CD1c-positive myeloid dendritic cell (primary cell): ENCODE results near the gene ERCC6L2.

Experiments used
- DNase-seq: peaks from one replicate; pipeline ENCODE4 v3.0.0-alpha.2; 2016; ENCODE audit errors: extremely low spot score

The ERCC6L2 gene

DNA sequence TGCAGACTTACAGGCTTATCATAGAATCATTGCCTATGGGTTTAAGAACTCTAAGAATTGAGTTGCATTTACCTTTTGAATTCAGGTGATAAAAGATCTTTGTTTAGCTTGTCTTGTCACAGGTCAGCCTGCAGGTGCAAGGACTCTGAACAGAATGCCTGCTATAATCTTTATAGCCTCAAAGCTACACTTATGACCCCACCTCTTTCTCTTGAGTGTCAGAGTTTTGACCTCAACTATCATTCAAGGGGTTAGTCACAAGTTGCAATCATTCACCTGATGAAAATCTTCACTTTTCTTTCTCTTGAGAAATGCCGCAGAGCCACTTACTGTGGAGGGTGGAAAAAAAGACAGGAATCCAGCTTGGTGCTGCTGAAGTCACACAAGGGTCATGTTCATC lies 49.5 kb downstream of the ERCC6L2 start:
- no peak for DNase-seq

DNA sequence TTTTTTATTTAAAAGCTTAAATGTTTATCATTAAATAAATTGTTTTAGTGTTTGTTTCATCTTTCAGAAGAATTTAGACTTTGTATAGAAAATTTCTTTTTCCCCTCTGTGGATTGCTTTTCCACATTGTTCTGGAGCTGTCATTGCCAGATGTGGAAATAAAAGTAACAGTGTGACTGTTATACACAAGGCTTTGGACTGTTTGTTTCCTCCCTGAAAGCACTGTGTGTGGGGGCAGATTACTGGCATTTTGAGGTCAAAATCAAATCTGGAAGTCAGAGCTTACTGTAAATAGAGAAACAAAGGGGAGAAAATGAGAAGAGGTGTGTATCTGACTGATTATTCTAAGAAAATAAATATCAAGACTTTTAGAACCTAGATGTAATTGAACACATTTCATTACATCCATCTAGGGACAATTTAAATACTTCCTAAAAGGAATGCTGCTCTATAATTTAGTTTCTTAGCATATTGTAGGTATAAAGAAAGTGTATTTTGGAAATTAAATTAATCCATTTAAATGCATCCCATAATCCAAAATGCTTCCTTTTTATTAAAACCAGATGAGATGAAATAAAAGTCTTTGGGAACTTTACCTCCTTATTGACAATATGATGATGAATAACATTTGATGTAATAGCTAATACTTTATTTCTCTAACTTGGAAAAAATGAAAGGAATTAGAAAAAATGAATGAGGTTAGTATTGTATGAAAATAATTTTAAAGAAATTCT lies 51.9 kb downstream of the ERCC6L2 start:
- DNase-seq, result no peak

DNA sequence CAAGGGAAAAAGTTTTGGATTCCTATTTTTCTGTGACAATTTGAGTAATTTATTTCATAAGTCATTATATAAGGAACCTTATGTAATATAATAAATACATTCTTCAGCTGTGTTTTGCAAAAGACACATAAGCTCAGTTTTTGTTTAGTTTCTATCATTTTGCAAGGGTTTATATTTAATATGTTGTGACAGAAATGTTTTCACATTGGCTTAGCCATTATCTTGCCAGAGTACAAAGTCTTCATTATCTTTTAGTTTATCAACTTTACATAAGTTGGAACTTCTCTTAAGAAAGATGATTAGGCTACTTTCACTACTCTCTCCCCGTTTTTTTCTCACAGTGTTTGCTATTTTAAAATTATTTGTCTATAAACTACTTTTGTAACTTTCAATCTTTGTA lies 54.8 kb downstream of the ERCC6L2 start:
- DNase-seq, result no peak

DNA sequence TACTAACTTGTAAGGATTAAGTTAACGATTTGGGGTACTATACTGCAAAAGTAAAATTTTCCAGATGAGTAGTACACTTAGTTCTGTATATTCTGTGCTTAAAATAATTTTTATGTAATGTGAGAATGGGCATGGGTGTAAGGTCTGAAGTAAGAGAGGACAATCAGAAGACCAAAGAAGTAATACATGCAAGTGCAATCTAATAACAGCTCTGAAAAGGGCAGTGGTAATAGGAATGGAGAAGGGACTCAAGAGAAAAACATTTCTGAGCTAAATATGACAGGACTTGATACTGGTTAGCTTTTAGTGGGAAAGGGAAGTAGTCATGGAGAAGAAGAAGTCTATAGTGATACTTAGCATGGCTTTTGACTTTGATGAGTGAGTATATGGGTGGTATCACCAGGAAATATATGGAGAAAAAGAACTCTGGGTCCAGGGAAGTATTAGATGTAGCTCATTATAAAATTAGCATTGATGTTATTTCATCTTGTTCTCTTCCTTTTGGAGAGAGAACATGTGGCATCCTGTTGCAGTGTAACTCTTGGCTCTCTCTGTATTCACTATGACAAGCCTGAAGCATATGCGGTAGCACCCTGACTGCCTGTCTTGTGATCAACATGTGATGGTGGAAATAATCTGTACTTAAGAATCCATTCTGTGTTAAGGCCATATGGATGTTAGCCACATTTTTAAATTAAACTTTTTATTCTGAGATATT lies 60.5 kb downstream of the ERCC6L2 start:
- no peak for DNase-seq

DNA sequence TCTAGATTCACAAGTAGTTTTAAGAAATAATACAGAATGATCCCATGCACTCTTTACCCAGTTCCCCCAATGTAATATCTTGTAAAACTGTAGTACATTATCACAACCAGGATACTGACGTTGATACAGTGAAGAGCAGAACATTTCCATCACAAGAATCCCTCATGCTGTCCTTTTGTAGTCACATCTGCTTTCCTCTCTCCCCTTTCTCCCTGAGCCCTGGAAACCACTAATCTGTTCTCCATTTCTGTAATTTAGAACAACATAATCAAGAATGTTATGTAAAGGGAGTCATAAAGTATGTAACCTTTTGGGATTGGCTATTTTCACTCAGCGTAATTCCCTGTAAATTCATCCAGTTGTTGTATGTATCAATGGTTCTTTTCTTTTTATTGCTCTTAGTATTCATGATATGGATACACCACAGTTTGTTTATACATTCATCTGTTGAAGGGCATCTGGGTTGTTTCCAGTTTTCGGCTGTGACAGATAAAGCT lies 61.1 kb downstream of the ERCC6L2 start:
- no peak for DNase-seq

DNA sequence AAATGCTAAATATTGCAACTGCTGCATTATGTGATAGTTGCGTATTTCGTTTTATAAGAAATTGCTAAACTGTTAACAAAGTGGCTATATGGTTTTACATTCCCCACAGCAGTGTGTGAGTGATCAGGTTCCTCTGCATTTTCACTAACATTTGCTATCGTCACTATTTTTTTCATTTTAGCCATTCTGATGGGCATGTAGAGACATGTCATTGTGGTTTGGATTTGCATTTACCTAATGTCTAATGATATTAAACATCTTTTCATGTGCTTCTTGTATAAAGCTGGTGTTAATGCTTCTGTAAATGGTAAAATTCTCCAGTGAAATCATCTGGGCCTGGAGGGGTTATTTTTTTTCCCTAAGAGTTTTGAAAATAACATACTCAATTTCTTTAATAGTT lies 61.6 kb downstream of the ERCC6L2 start:
- no peak for DNase-seq

DNA sequence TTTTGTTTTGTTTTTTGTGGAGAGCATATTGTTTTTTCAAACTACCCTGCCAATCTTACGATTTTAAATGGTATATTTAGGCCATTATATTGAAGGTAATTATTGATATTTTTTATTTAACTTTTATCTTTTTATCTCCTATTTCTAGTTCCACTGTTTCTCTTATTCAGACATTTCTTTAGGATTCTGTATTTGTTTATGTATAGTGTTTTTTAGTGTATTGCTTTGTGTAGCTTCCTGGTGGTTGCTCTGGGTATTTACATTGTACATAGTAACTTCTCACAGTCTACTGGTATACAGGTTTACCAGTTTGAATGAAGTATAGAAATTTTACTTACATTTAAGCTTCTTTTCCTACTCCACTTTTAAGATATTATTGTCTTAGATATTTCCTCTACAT lies 63.2 kb downstream of the ERCC6L2 start:
- no peak for DNase-seq

DNA sequence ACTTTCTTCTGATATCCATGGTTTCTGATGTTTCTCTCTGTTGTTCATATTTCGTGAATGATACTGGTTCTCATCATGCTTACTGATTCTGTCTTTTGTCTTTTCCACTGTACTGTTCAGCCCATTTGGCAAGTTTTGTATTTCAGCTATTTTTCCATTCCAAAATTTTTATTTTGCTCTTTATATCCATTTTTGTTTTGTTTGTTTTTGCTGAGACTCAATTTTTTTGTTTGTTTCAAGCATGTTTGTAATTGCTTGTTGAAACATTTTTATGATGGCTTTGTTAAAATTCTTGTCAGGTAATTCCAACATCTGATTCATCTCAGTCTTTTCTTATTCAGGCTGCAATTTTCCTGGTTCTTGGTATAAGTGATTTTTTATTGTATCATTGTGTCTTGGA lies 64.0 kb downstream of the ERCC6L2 start:
- no peak for DNase-seq

DNA sequence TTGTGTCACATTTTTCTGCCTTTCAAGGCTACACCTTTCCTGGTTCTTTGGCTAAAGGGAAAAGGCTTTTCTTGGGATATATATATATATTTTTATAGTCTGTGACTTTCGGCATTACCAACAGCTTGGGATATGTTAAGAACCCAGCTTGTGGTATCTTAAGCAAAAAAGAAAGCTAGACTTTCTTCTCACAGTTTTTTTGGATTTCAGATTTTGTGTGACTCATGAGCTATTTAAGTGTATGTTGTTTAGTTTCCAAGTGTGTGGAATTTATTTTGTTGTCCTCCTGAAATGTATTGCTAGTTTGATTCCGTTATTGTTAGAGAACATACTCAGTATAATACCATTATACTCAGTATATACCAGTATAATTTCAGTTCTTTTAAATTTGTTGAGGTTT lies 64.8 kb downstream of the ERCC6L2 start:
- no peak for DNase-seq

DNA sequence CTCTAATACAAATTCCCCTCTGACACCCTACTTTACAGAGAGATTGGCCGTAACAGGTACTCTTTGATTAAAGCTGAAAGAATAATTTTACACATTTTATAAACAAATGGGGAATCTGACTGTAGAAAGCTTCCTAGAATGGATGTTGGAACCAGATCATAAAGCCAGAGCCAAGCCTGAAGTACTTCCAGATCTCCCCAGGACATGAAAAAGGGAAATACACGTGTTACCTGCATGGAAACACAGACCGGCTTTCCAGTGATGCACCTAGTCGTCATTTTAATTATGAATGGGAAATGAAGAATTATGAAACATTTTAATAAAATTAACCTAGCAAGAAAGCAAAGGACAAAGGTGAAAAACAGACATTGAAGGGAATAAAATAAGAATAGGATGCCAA lies 66.5 kb downstream of the ERCC6L2 start:
- DNase-seq, result no peak

DNA sequence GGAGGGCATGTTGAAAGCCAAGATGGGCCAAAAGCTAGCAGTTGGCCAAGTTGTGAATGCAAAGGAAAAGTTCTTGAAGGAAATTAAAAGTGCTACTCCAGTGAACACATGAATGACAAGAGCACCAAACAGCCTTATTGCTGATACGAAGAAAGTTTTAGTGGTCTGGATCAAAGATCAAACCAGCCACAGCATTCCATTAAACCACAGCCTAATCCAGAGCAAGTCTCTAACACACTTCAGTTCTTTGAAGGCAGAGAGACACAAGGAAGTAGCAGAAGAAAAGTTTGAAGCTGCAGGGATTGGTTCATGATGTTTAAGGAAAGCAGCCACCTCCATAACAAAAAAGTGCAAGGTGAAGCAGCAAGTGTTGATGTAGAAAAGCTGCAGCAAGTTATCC lies 71.6 kb downstream of the ERCC6L2 start:
- DNase-seq, result no peak

DNA sequence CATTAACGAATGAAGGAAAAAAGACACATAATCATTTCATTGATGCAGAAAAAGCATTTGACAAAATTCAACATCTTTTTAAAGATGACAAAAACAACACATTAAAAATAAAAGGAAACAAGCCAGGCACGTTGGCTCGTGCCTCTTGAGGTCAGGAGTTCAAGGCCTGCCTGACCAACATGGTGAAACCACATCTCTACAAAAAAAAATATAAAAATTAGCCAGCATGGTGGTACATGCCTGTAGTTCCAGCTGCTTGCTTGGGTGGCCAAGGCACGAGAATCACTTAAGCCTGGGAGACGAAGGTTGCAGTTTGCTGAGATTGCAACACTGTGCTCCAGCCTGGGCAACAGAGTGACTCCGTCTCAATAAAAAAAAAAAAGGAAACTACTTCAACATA lies 77.0 kb downstream of the ERCC6L2 start:
- DNase-seq, result no peak

DNA sequence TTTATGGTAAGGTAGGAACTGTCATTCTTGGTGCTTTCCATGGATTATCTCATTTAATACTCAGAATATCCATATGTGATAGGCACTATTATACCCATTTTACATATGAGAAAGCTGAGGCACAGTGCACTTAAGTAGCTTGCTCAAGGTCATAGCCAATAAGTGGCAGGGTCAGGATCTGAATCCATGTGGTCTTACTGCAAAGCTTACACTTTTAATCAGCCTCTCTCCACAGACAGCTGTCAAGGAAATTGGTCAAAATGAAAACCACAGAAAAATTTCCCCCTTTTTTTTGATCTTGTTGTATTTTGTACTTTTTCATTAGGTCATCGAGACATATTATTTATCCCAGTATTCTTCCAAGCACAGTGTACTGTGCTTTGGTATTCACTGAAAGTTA lies 78.5 kb downstream of the ERCC6L2 start:
- no peak for DNase-seq

DNA sequence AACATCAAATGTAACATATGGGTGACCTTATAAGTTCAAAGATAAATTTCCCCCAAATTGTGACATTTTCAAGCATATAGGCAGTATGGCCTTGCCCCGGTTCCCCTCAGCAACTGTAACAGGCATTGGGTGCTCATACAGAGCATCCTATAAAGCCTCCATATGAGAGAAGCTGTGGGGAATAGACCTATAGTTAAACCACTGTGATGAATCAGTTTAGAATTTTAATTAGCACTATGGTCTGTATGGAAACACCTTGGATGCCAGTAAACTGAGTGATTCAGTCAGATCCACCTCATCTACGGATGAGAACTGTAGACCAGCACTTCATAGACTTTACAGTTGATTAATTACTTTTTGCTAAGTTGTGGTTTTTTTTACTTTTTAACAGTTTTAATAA lies 79.4 kb downstream of the ERCC6L2 start:
- no peak for DNase-seq

DNA sequence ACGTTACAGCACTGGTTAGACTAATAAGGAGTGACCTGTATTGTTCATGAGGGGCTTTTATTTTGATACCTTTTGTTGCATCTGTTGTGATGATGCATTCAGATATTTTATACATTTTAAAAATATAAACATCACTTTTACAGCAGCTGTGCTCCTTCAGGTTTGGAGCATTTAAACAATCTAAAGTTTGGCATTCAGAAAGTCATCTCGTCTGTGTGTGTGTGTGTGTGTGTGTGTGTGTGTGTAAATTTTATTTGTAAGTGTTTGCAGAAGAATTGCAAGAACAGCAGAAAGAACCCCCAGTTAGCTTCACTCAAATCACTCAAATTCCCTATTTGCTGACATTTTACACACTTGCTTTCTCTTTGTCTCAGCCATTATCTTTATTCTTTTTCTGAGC lies 87.4 kb downstream of the ERCC6L2 start:
- DNase-seq, result no peak

DNA sequence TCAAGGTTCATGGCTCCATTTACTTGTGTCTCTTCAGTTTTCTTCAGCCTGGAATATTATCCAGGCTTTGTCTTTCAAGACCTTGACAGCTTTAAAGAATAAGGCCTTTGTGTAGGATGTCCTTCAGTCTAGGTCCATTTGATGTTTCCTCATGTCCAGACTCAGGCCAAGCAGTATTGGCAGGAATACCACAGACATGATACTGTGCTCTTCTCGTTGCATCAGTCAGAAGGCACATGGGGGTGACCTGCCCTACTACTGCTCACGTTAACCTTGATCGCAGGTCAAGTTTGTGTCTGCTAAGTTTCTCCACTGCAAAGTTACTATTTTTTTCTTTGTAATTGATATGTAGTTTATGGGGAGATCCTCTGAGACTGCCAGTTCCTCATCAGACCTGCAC lies 88.2 kb downstream of the ERCC6L2 start:
- DNase-seq, result no peak

DNA sequence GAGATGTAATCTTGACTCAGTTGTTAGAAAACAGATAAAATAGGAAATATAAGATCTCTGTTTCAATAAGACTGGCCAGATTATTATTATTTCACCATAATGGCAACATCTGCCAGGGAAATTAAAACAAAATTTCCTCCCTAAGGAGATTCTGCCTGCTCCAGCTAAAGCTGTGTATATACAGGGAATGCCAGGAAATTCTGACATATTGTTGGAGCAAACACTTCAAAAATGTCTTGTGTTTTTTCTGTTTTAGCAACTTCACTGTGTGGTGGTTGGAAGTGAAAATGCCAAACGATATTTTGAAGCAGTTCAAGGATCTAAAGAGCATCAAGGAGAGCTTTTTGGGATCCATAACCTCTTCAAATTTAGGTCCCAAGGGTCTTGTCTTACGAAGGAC lies 90.8 kb downstream of the ERCC6L2 start:
- DNase-seq, result no peak

DNA sequence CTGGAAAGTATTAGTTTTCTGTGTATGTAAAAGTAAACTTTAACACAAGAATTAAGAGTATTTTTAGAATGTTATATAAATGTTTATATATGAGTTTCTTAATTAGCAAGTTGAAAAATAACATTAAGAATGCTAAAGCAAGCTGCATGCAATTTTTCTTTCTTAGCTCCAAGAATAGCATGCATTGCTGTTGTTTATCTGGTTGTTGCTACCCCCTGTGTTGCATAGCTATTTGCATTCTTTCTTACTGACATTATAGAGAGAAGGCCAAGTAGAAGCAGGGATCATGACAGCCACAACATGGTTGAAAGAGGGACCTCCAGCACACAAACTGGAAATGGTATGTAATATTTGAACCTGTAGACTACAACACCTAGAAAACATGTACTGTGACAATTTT lies 94.8 kb downstream of the ERCC6L2 start:
- no peak for DNase-seq

DNA sequence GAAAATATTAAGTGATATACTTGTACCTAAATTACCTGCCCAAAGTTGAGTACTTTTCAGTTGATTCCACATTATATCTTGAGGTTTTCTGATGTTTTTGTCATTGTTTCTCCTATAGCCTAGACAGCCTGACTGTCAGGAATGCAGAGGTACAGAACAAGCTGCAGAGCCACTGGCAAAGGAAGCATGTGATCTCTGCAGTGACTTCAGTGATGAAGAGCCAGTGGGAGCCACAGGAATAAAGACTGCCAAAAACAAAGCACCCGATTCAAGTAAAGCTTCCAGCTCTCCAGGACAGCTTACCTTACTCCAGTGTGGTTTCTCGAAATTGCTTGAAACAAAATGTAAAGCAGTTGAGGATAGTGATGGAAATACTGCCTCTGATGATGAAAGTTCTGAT lies 96.3 kb downstream of the ERCC6L2 start:
- no peak for DNase-seq

DNA sequence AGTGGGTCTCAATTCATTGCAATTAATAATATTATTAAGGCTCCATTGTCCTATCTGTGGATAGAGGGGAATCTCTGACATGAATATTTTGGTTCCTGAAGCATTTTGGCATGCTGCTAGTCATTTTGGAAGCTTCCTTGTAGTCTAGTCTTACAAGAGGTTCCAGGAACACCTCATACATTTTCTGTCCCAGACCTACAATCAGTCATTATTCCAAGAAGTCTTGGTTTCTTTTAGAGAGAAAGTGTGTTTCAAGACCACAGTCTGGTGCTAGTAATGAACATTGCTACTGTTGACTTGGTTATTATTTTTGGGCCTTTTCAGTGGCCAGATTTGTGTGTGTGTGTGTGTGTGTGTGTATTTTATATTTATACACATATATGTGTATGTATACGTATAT lies 98.9 kb downstream of the ERCC6L2 start:
- DNase-seq, result no peak

DNA sequence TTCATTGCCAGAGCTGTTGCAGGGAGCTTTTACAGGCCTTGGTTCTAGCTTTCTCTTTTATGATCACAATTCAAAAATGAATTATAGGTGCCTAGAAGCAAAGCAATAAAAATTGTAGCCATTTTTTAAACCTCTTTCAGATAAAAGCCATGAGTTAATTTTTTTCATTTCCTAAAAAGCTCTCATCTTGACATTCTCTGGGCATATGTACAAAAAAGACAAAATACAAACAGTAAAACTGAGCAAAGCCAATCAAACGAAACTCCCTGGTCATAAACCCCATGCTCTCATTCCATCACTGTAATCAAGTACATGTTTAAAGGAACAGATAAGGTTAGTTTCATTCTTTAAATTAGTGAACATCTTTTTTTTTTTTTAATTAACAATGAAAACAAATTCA lies 101.9 kb downstream of the ERCC6L2 start:
- DNase-seq, result no peak

DNA sequence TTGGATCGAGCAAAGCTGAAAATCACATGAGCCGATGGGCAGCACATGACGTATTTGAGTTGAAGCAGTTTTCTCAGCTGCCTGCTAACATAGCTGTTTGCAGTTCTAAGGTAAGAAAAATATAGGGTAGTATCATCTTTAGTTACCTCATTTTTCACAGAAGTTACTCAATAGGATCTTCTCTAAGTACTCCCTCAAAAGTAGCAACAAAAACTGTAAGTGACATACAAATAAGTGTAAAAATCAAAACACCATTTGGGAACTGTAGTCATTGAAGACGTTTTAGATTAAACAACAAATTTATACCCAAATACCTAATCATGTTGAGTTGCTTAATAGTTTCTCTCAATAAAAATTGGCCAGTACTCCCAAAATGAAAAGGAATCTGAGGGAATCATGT lies 102.6 kb downstream of the ERCC6L2 start:
- DNase-seq, result no peak

DNA sequence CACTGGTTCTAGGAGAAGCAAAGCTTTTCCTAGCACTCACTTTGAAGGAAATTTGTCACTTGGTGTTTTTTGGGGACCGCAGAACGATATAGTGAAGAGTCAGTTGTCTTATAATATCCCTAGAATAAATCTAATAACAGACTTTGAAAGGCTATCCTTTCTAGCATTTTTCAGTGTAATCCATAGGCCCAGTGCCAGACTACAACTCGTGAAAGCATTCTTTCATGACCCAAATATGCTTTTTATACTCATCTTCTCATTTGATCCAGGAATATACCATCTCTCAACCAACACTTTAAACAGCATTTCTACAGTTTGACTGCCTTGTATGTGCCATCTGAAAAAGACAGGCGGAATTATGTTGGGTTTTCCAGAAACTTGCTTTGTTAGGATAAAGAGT lies 104.0 kb downstream of the ERCC6L2 start:
- DNase-seq, result no peak
